Mucosa of descending colon (tissue), 3 donors: Measurements from ENCODE around the gene RBBP8NL. TPM values are rescaled to one million over a fixed set of nuclear protein-coding genes. Genes with fewer than 3 reads are reported as not detected.

Experiments used
- ATAC-seq: fragments of 200-7000 bp; cut with Tn5 transposase; one replicate; pipeline ENCODE4 v1.9.1; 2020; ENCODE audit warnings: mild to moderate bottlenecking, moderate library complexity
- DNase-seq, 3 donors: peaks; one replicate each; pipeline ENCODE4 v3.0.0-alpha.2; 2020
- H3K36me3 ChIP-seq: fragments of 200-600 bp; one replicate; pipeline ENCODE4 v1.8.0; 2021; ENCODE audit warnings: low read depth, mild to moderate bottlenecking
- H3K4me1 ChIP-seq: fragments of 200-600 bp; one replicate; pipeline ENCODE4 v1.8.0; 2021; ENCODE audit warnings: low read depth, mild to moderate bottlenecking
- H3K4me3 ChIP-seq: fragments of 200-600 bp; one replicate; pipeline ENCODE4 v1.8.0; 2021; ENCODE audit warnings: mild to moderate bottlenecking
- H3K9me3 ChIP-seq: fragments of 200-600 bp; one replicate; pipeline ENCODE4 v1.8.0; 2021; ENCODE audit warnings: mild to moderate bottlenecking
- intact Hi-C, 2 donors: fragments of 100-400 bp; cut with DNase I in 1 of 2; cut with micrococcal nuclease in 1 of 2; formaldehyde crosslinking; loops; one replicate each; pipeline versions ENCODE4 v1.11.0 to v1.11.1; 2022; cut with DNase I, micrococcal nuclease
- total RNA-seq, 3 donors: library from RNA; stranded (reverse); fragmentation: NEBNext Ultra II Directional in 2 of 3; extraction: Animal tissue kit (Norgen Biotek cat#: 25700) in 2 of 3; gene quantifications; one replicate each; pipeline versions ENCODE4 v1.2.1 to v1.2.4, GENCODE V29; 2021 to 2023
- TF ChIP-seq, protein P1 (sequence below): fragments of 200-600 bp; IDR thresholded peaks from one replicate; pipeline ENCODE4 v1.8.0; 2022; ENCODE audit warnings: antibody characterized with exemption, mild to moderate bottlenecking
- donor health status: DM: no; HTN: no; CAD: no; lungs with moderate emphysema.
- donor health status: DM: no; HTN: no; CAD: no.
- donor health status: DM: no; HTN: yes; CAD: no.

RBBP8NL gene
- total RNA-seq, 3 donors from 2014 or later: 2.3 to 7.0 (median 5.1) TPM

DNA sequence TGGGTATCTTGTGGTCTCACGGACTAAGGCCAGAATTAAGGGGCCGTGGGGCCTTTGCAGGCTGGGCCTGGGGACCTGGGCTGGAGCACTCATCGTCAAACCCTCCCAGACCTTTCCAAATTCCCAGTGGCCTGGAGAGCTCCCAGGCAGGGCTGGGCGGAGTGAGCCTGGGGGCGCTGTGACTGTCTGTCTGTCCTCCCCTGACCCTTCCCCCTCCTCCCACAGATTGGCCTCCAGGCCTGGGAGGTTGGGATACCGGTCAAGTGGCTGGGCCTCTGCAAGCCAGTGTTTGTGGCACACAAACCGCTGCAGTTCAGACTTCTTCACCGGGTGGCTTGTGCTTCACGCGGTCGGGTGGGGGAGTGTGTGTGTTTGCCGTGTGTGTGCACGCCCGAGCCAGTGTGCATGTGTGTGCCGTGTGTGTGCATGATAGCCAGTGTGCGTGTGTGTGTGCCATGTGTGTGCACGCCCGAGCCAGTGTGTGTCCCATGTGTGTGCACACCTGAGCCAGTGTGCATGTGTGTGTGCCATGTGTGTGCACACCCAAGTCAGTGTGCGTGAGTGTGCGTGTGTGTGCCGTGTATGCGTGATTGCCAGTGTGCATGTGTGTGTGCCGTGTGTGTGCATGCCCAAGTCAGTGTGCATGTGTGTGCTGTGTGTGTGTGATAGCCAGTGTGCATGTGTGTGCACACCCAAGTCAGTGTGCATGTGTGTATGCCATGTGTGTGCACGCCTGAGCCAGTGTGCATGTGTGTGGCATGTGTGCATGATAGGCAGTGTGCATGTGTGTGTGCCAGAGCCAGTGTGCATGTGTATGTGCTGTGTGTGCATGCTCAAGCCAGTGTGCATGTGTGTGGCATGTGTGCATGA, 6.3 kb downstream of the RBBP8NL start:
- intact Hi-C loops: no loop called here
- no peak for ATAC-seq

DNA sequence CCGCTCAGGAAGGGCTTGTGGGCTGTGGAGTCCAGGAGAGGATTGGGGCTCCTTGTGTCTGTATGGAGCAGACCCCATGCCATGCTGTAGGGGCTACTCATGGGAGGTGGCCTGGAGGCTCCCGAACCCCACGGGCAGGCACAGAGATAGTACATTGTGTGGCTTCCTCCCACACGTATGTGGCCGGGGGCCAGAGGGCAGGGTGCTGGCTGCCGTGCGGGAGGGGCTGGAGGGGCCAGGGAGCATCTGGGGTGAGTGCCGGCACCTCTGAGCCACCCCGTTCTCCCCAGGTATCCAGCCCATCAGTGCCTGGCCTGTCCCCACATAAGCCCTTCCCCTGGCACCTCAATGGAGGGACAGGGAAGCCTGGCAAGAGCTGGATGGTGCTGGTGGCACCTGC, 7.6 kb downstream of the RBBP8NL start:
- intact Hi-C loops: no loop called here
- TF ChIP-seq, protein P1, sequence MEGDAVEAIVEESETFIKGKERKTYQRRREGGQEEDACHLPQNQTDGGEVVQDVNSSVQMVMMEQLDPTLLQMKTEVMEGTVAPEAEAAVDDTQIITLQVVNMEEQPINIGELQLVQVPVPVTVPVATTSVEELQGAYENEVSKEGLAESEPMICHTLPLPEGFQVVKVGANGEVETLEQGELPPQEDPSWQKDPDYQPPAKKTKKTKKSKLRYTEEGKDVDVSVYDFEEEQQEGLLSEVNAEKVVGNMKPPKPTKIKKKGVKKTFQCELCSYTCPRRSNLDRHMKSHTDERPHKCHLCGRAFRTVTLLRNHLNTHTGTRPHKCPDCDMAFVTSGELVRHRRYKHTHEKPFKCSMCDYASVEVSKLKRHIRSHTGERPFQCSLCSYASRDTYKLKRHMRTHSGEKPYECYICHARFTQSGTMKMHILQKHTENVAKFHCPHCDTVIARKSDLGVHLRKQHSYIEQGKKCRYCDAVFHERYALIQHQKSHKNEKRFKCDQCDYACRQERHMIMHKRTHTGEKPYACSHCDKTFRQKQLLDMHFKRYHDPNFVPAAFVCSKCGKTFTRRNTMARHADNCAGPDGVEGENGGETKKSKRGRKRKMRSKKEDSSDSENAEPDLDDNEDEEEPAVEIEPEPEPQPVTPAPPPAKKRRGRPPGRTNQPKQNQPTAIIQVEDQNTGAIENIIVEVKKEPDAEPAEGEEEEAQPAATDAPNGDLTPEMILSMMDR: no peak

More for the DNA sequence above, 6.3 kb downstream of the RBBP8NL start:
- TF ChIP-seq, protein P1: no peak
- no peaks in the 10 kb centered on the region for H3K36me3 ChIP-seq
- H3K4me1 ChIP-seq: no peaks in the 10 kb centered on the region
- no peak for DNase-seq
- no peak overlapping the region for H3K4me3 ChIP-seq
- H3K9me3 ChIP-seq: no peaks in the 10 kb centered on the region

DNA sequence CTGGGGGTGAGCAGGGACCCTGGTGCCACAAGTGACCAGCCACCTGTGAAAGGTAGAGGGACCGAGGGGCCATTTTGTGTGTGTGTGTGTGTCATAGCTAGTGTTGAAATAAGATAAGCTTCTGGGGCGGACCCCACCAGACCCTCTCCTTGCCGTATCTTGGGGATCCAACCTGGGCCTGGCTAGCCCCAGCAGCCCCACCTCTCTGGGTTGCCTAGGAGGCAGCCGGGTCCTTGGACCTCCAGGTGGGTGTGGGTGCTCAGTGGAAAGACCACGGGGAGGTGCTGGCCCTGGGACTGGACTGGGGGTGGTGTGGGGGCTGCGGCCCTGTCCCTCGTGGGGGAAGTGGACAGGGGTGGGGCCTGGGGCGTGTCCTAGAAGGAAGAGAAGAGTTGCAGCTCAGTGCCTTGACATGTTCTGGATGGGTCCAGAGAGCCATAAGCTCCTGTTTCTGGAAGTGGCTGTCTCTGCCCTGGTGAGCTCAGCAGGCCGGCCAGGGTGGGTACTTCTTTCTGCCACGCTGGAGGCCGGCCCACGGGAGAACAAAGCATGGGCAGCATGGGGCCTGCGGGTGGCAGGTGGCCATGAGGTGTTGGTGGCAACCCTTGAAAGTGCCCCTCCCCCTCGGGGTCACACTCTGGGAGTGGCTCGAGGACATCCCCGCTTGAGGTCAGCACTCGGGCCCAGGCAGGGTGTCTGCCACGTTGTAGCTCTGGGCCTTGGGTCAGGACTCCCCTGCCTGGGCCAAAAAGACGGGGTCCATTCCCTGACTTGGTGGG, 8.4 kb downstream of the RBBP8NL start:
- intact Hi-C loops: no loop called here
- H3K9me3 ChIP-seq: no peaks in the 10 kb centered on the region
- ATAC-seq (no peak), DNase-seq (no peak)
- TF ChIP-seq, protein P1: no peak
- H3K4me3 ChIP-seq: no peak overlapping the region
- H3K4me1 ChIP-seq: peaks cover 9% of the 10 kb centered on the region
- no peaks in the 10 kb centered on the region for H3K36me3 ChIP-seq

More for the DNA sequence above, 7.6 kb downstream of the RBBP8NL start:
- H3K36me3 ChIP-seq: no peaks in the 10 kb centered on the region
- peaks cover under 1% of the 10 kb centered on the region for H3K4me1 ChIP-seq
- no peaks in the 10 kb centered on the region for H3K9me3 ChIP-seq
- H3K4me3 ChIP-seq: no peak overlapping the region
- no peak for ATAC-seq
- DNase-seq: no peak

DNA sequence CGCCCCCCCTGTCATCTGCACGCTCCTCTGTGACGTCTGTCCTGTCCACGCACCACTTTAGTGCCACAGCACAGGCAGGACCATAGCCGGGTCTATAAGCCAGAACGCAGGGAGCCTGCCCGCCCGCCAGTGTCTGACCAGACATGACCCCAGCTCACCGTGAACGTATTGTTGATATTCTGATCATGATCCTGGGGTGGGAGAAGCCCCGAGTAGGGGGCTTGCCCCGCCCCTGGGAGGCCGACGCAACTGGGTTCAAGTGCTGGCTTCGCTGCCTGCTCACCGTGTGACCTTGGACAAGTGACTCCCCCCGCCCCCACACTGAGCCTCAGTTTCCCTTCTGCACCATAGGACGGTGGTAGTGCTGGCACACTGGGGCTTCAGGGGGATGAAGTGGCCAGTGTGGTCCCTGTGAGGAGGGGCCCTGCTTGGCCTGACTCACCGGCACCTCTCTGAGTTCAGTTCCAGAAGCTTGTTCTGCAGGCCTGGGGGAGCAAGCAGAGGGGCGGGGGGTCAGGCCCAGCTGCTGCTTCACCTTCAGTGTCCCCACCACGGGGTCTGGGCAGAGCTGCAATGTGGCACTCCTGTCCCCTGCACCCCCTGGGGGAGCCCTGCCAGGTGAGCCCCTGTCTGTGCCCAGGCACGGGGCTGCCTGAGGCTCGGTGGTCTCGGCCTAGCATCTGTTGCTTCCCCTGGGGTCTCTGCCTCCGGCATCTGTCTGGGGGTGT, 9.2 kb downstream of the RBBP8NL start:
- ATAC-seq: no peak
- TF ChIP-seq, protein P1: no peak
- Histone ChIP-seq H3K4me3 (no peak overlapping the region), H3K36me3 (no peaks in the 10 kb centered on the region), H3K9me3 (no peaks in the 10 kb centered on the region), H3K4me1 (peaks cover 17% of the 10 kb centered on the region)
- DNase-seq: no peak
- intact Hi-C loops: no loop called here
